DND-41 (cell line): ENCODE measurements around the gene MROH2A.

ENCODE experiments used
- CTCF ChIP-seq: IDR thresholded peaks from 2 replicates; pipeline ENCODE4 v1.5.1; 2012; ENCODE audit warnings: borderline replicate concordance, low read length, moderate library complexity, mild to moderate bottlenecking; ENCODE audit not compliant: poor library complexity, severe bottlenecking; ENCODE audit errors: extremely low read depth
- EZH2 ChIP-seq: IDR thresholded peaks from 3 replicates; pipeline ENCODE4 v1.6.1; 2012; ENCODE audit warnings: borderline replicate concordance, low read depth, mild to moderate bottlenecking, moderate library complexity, low read length, inconsistent platforms; ENCODE audit not compliant: severe bottlenecking

- no peak for TF ChIP-seq CTCF
- no peak for TF ChIP-seq EZH2
Observed at GRCh38 chr2:233813236-233814055, 35.3 kb downstream of the MROH2A start.
